Measurements from ENCODE around the gene MSRB3.

MSRB3 gene

GRCh38 chr12:65384240-65384639 is 105.8 kb downstream of the MSRB3 start:
- Histone ChIP-seq H3K36me3 (replicated peaks; ENCODE audit: low read depth, low read length) (no peaks in the 10 kb centered on the region), H3K4me2 (ENCODE audit: low read length) (no peak overlapping the region), H3K27ac (ENCODE audit: low read length) (no peak overlapping the region), H3K4me3 (ENCODE audit: low read length) (no peak overlapping the region), H3K9me3 (ENCODE audit: insufficient read depth, low read length) (no peaks in the 10 kb centered on the region), H2AFZ (ENCODE audit: low read depth, low read length) (no peak overlapping the region), H4K20me1 (ENCODE audit: insufficient read depth, low read length) (no peaks in the 10 kb centered on the region), H3K4me1 (ENCODE audit: low read length) (no peaks in the 10 kb centered on the region), H3K79me2 (ENCODE audit: low read length) (no peaks in the 10 kb centered on the region), H3K9ac (ENCODE audit: low read length) (no peak overlapping the region), H3K27me3 (ENCODE audit: low read depth, low read length) (no peaks in the 10 kb centered on the region)
- no peak for TF ChIP-seq EZH2phosphoT487 (IDR thresholded peaks at IDR 0.05; ENCODE audit: low read depth)
- TF ChIP-seq CTCF (IDR thresholded peaks at IDR 0.05; ENCODE audit: low read depth, low read length): no peak

DNA sequence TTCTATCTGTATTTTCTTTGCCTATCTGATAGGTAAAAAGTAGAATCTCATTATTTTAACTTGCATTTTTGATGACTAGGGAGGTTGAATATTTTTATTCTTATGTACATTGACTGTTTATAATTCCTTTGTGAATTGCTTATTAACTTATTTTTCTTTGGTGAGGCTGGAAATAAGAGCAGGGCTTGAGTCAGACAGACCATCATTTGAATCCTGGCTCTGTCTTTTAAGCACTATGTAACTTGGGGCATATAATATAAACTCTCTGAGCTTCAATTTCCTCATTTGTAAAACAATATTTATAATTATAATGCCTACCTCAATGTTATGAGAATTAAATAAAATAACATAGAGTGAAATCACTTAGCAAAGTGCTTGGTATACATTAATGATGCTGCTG is 108.9 kb downstream of the MSRB3 start:
- Histone ChIP-seq H3K4me1 (ENCODE audit: low read length) (no peaks in the 10 kb centered on the region), H3K27ac (ENCODE audit: low read length) (no peak overlapping the region), H3K27me3 (ENCODE audit: low read depth, low read length) (no peaks in the 10 kb centered on the region), H3K36me3 (replicated peaks; ENCODE audit: low read depth, low read length) (no peaks in the 10 kb centered on the region), H3K9ac (ENCODE audit: low read length) (no peak overlapping the region), H4K20me1 (ENCODE audit: insufficient read depth, low read length) (no peaks in the 10 kb centered on the region), H3K4me2 (ENCODE audit: low read length) (no peak overlapping the region), H2AFZ (ENCODE audit: low read depth, low read length) (no peak overlapping the region), H3K4me3 (ENCODE audit: low read length) (no peak overlapping the region), H3K9me3 (ENCODE audit: insufficient read depth, low read length) (no peaks in the 10 kb centered on the region), H3K79me2 (ENCODE audit: low read length) (no peaks in the 10 kb centered on the region)
- TF ChIP-seq CTCF (IDR thresholded peaks at IDR 0.05; ENCODE audit: low read depth, low read length): no peak

GRCh38 chr12:65389436-65389835 is 111.0 kb downstream of the MSRB3 start:
- Histone ChIP-seq H3K9me3 (ENCODE audit: insufficient read depth, low read length) (peaks cover 3% of the 10 kb centered on the region; the same call in 1 of the 2 replicates), H3K9ac (ENCODE audit: low read length) (no peak overlapping the region), H3K27me3 (ENCODE audit: low read depth, low read length) (no peaks in the 10 kb centered on the region), H3K4me2 (ENCODE audit: low read length) (no peak overlapping the region), H3K4me3 (ENCODE audit: low read length) (no peak overlapping the region), H4K20me1 (ENCODE audit: insufficient read depth, low read length) (no peaks in the 10 kb centered on the region), H3K79me2 (ENCODE audit: low read length) (no peaks in the 10 kb centered on the region), H3K36me3 (replicated peaks; ENCODE audit: low read depth, low read length) (no peaks in the 10 kb centered on the region), H3K4me1 (ENCODE audit: low read length) (no peaks in the 10 kb centered on the region), H3K27ac (ENCODE audit: low read length) (no peak overlapping the region), H2AFZ (ENCODE audit: low read depth, low read length) (no peak overlapping the region)
- TF ChIP-seq CTCF (IDR thresholded peaks at IDR 0.05; ENCODE audit: low read depth, low read length) (no peak), EZH2phosphoT487 (IDR thresholded peaks at IDR 0.05; ENCODE audit: low read depth) (no peak)

- Histone ChIP-seq H3K9me3 (ENCODE audit: insufficient read depth, low read length) (peaks cover 8% of the 10 kb centered on the region; the same call in 1 of the 2 replicates), H3K27me3 (ENCODE audit: low read depth, low read length) (no peaks in the 10 kb centered on the region)
- TF ChIP-seq EZH2phosphoT487 (IDR thresholded peaks at IDR 0.05; ENCODE audit: low read depth) (no peak), CTCF (IDR thresholded peaks at IDR 0.05; ENCODE audit: low read depth, low read length) (no peak)
Measured at GRCh38 chr12:65391711-65392110, 113.2 kb downstream of the MSRB3 start.

More at GRCh38 chr12:65391711-65392110, 113.2 kb downstream of the MSRB3 start:
- Histone ChIP-seq H3K79me2 (ENCODE audit: low read length) (no peaks in the 10 kb centered on the region), H3K4me1 (ENCODE audit: low read length) (no peaks in the 10 kb centered on the region), H3K4me2 (ENCODE audit: low read length) (no peak overlapping the region), H3K27ac (ENCODE audit: low read length) (no peak overlapping the region), H2AFZ (ENCODE audit: low read depth, low read length) (no peak overlapping the region), H3K36me3 (replicated peaks; ENCODE audit: low read depth, low read length) (no peaks in the 10 kb centered on the region), H3K9ac (ENCODE audit: low read length) (no peak overlapping the region), H4K20me1 (ENCODE audit: insufficient read depth, low read length) (no peaks in the 10 kb centered on the region), H3K4me3 (ENCODE audit: low read length) (no peak overlapping the region)
